Measurements from ENCODE around the gene ENOX2. TPM values are rescaled to one million over a fixed set of nuclear protein-coding genes. Genes with fewer than 3 reads are reported as not detected.
"Not testable (repeated sequence)": the region's sequence is repeated elsewhere in the genome, so short reads cannot be mapped to it uniquely, and the experiment has no call there.

Gene ENOX2
- 12.9 and 15.4 TPM in 2 replicates for total RNA-seq

- DNase-seq, result peak; percentile 95
These were observed at the start of gene ENOX2 for GRCh38 chrX:130902783-130903613. TSS of gene ENOX2 (minus strand) at chrX:130903209. CDS start at chrX:130703216, 199,993 bp downstream.

GRCh38 chrX:130952266-130953043 is 49.4 kb upstream of the ENOX2 start:
- no peak for DNase-seq

- no peak for DNase-seq
These were observed 41.2 kb upstream of the ENOX2 start for GRCh38 chrX:130944230-130944629.

- DNase-seq, result no peak
These were observed 34.1 kb upstream of the ENOX2 start for GRCh38 chrX:130937101-130937500.

- DNase-seq, result no peak
These were observed 30.3 kb upstream of the ENOX2 start for GRCh38 chrX:130933358-130933757.

- not testable (repeated sequence) for DNase-seq
These were observed 17.4 kb upstream of the ENOX2 start for GRCh38 chrX:130920405-130920804.

- not testable (repeated sequence) for DNase-seq
These were observed 16.7 kb upstream of the ENOX2 start for GRCh38 chrX:130919676-130920075.

- DNase-seq, result not testable (repeated sequence)
These were observed 15.5 kb upstream of the ENOX2 start for GRCh38 chrX:130918498-130918897.

- peak; percentile 69 for DNase-seq
These were observed 13.8 kb upstream of the ENOX2 start for GRCh38 chrX:130916636-130917422.

GRCh38 chrX:130915302-130915701 is 12.3 kb upstream of the ENOX2 start:
- no peak for DNase-seq

- no peak for DNase-seq
These were observed 6.6 kb upstream of the ENOX2 start for GRCh38 chrX:130909469-130910136.

- DNase-seq, result no peak
These were observed 3.8 kb upstream of the ENOX2 start for GRCh38 chrX:130906776-130907175.

- DNase-seq, result no peak
These were observed 595 bp downstream of the ENOX2 start for GRCh38 chrX:130902446-130902782.

- DNase-seq, result no peak
These were observed 6.1 kb downstream of the ENOX2 start for GRCh38 chrX:130896802-130897501.

- no peak for DNase-seq
These were observed 7.0 kb downstream of the ENOX2 start for GRCh38 chrX:130896026-130896425.

GRCh38 chrX:130895299-130895698 is 7.7 kb downstream of the ENOX2 start:
- no peak for DNase-seq

GRCh38 chrX:130893356-130894085 is 9.5 kb downstream of the ENOX2 start:
- DNase-seq, result no peak

- no peak for DNase-seq
These were observed 15.6 kb downstream of the ENOX2 start for GRCh38 chrX:130887376-130887775.

- no peak for DNase-seq
These were observed 17.0 kb downstream of the ENOX2 start for GRCh38 chrX:130885996-130886395.

- DNase-seq, result no peak
These were observed 17.5 kb downstream of the ENOX2 start for GRCh38 chrX:130885508-130885907.

- no peak for DNase-seq
These were observed 18.4 kb downstream of the ENOX2 start for GRCh38 chrX:130884627-130885026.

All from dermis blood vessel endothelial cell (primary cell).